ENCODE results near the gene MARCHF9. TPM values are rescaled to one million over a fixed set of nuclear protein-coding genes. Genes with fewer than 3 reads are reported as not detected.
"Not testable (repeated sequence)": the region's sequence is repeated elsewhere in the genome, so short reads cannot be mapped to it uniquely, and the experiment has no call there.

The MARCHF9 gene
- total RNA-seq = 3.0 and 5.8 TPM in 2 replicates

- no peak for DNase-seq (ENCODE audit: low read depth in 2 of 2)
These were observed at the start of gene MARCHF9 for GRCh38 chr12:57754411-57755193. MARCHF9 (plus strand) TSS chr12:57755103; CDS start chr12:57755529, 426 bp downstream.

- DNase-seq (ENCODE audit: low read depth in 2 of 2) = no peak
These were observed 47.7 kb upstream of the MARCHF9 start for GRCh38 chr12:57707250-57707649.

GRCh38 chr12:57708296-57708695, 46.6 kb upstream of the MARCHF9 start:
- DNase-seq (ENCODE audit: low read depth in 2 of 2) = no peak

GRCh38 chr12:57712701-57713100, 42.2 kb upstream of the MARCHF9 start:
- no peak for DNase-seq (ENCODE audit: low read depth in 2 of 2)

- DNase-seq (ENCODE audit: low read depth in 2 of 2) = no peak
These were observed 41.7 kb upstream of the MARCHF9 start for GRCh38 chr12:57713209-57713608.

- not testable (repeated sequence) for DNase-seq (ENCODE audit: low read depth in 2 of 2)
These were observed 39.7 kb upstream of the MARCHF9 start for GRCh38 chr12:57715036-57715748.

- DNase-seq (ENCODE audit: low read depth in 2 of 2) = no peak
These were observed 39.1 kb upstream of the MARCHF9 start for GRCh38 chr12:57715786-57716185.

GRCh38 chr12:57716305-57716704, 38.6 kb upstream of the MARCHF9 start:
- DNase-seq (ENCODE audit: low read depth in 2 of 2) = no peak

GRCh38 chr12:57717131-57717530, 37.8 kb upstream of the MARCHF9 start:
- DNase-seq (ENCODE audit: low read depth in 2 of 2) = no peak

GRCh38 chr12:57717846-57718640, 36.9 kb upstream of the MARCHF9 start:
- no peak for DNase-seq (ENCODE audit: low read depth in 2 of 2)

GRCh38 chr12:57718641-57719528, 36.0 kb upstream of the MARCHF9 start:
- DNase-seq (ENCODE audit: low read depth in 2 of 2) = no peak

- no peak for DNase-seq (ENCODE audit: low read depth in 2 of 2)
These were observed 34.9 kb upstream of the MARCHF9 start for GRCh38 chr12:57719777-57720605.

- DNase-seq (ENCODE audit: low read depth in 2 of 2) = no peak
These were observed 34.0 kb upstream of the MARCHF9 start for GRCh38 chr12:57720606-57721595.

GRCh38 chr12:57721846-57722608, 32.9 kb upstream of the MARCHF9 start:
- not testable (repeated sequence) for DNase-seq (ENCODE audit: low read depth in 2 of 2)

- DNase-seq (ENCODE audit: low read depth in 2 of 2) = no peak
These were observed 31.9 kb upstream of the MARCHF9 start for GRCh38 chr12:57722716-57723629.

- DNase-seq (ENCODE audit: low read depth in 2 of 2) = no peak
These were observed 31.3 kb upstream of the MARCHF9 start for GRCh38 chr12:57723630-57723962.
